SW480 (cell line): ENCODE measurements around the gene MEOX1.

Source experiments
- DNase-seq: peaks from one replicate; pipeline ENCODE4 v3.0.0-alpha.2; 2016; ENCODE audit warnings: low spot score

The MEOX1 gene

GRCh38 chr17:43655693-43656255 lies 5.9 kb downstream of the MEOX1 start:
- DNase-seq = no peak

- no peak for DNase-seq
Measured at GRCh38 chr17:43652124-43652480, 9.6 kb downstream of the MEOX1 start.

- peak; percentile 25 for DNase-seq
Measured at GRCh38 chr17:43650471-43650870, 11.3 kb downstream of the MEOX1 start.

GRCh38 chr17:43648916-43649315 lies 12.8 kb downstream of the MEOX1 start:
- no peak for DNase-seq

- no peak for DNase-seq
Measured at GRCh38 chr17:43645765-43646481, 15.8 kb downstream of the MEOX1 start.

GRCh38 chr17:43645450-43645764 lies 16.3 kb downstream of the MEOX1 start:
- DNase-seq = no peak

GRCh38 chr17:43644081-43644480 lies 17.6 kb downstream of the MEOX1 start:
- no peak for DNase-seq

GRCh38 chr17:43641416-43641815 lies 20.3 kb downstream of the MEOX1 start:
- no peak for DNase-seq

GRCh38 chr17:43640491-43641252 lies 21.1 kb downstream of the MEOX1 start:
- no peak for DNase-seq

GRCh38 chr17:43637563-43638323 lies 24.0 kb downstream of the MEOX1 start:
- no peak for DNase-seq

GRCh38 chr17:43636426-43636825 lies 25.3 kb downstream of the MEOX1 start:
- DNase-seq = no peak

GRCh38 chr17:43634591-43635125 lies 27.1 kb downstream of the MEOX1 start:
- no peak for DNase-seq

GRCh38 chr17:43632221-43632620 lies 29.5 kb downstream of the MEOX1 start:
- no peak for DNase-seq

- no peak for DNase-seq
Measured at GRCh38 chr17:43631429-43631828, 30.3 kb downstream of the MEOX1 start.

- no peak for DNase-seq
Measured at GRCh38 chr17:43628089-43628650, 33.6 kb downstream of the MEOX1 start.

- no peak for DNase-seq
Measured at GRCh38 chr17:43627653-43628052, 34.1 kb downstream of the MEOX1 start.

GRCh38 chr17:43626023-43626422 lies 35.7 kb downstream of the MEOX1 start:
- DNase-seq = no peak

- DNase-seq = no peak
Measured at GRCh38 chr17:43625606-43626005, 36.1 kb downstream of the MEOX1 start.

- DNase-seq = no peak
Measured at GRCh38 chr17:43620581-43620980, 41.1 kb downstream of the MEOX1 start.

GRCh38 chr17:43620147-43620546 lies 41.6 kb downstream of the MEOX1 start:
- no peak for DNase-seq

- no peak for DNase-seq
Measured at GRCh38 chr17:43619705-43620104, 42.0 kb downstream of the MEOX1 start.

- DNase-seq = no peak
Measured at GRCh38 chr17:43618276-43618675, 43.4 kb downstream of the MEOX1 start.
